ENCODE results near the gene CACNA1C.

GRCh38 chr12:2118481-2119255, 65.9 kb downstream of the CACNA1C start:
- no peak for TF ChIP-seq CTCF (IDR thresholded peaks at IDR 0.05)
- no peak for TF ChIP-seq POLR2A (IDR thresholded peaks at IDR 0.05)
